Activated T-helper 1 cell treated with anti-CD3 and anti-CD28 coated beads, Interleukin-2, amount 50 U/mL, for 16 hours (primary cell): ENCODE measurements around the gene INSL3.
"Not testable (repeated sequence)": the region's sequence is repeated elsewhere in the genome, so short reads cannot be mapped to it uniquely, and the experiment has no call there.

Experiments
- DNase-seq, 2 donors: peaks; one replicate each; pipeline ENCODE4 v3.0.0-alpha.2; 2020; ENCODE audit warnings: low read depth in 1 of 2, low spot score in 1 of 2

INSL3 gene

DNA sequence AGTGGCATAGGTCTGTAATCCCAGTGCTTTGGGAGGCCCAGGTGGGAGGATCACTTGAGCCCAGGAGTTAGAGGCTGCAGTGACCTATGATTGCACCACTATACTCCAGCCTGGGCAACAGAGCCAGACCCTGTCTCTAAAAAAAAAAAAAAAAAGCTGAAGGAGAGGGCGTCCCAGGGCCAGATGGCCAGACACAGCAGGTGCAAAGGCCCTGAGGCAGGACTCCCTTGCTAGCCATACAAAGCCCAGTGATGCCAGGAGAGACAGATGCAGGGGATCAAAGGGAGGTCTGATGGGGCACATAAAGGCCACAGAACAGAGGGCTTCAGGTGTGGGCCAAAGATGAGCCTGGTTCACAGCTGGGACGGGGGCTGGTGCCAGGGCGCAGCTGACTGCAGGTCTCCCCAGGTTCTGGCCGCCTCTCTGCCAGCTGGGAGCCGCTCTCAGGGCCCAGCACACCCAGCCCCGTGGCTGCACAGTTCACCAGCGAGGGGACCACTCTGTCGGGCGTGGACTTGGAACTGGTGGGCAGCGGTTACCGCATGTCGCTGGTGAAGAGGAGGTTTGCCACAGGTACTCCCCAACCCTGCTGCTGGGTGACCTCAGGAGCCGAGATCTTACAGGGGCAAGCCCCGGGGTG lies 33.9 kb downstream of the INSL3 start:
- no peak for DNase-seq

DNA sequence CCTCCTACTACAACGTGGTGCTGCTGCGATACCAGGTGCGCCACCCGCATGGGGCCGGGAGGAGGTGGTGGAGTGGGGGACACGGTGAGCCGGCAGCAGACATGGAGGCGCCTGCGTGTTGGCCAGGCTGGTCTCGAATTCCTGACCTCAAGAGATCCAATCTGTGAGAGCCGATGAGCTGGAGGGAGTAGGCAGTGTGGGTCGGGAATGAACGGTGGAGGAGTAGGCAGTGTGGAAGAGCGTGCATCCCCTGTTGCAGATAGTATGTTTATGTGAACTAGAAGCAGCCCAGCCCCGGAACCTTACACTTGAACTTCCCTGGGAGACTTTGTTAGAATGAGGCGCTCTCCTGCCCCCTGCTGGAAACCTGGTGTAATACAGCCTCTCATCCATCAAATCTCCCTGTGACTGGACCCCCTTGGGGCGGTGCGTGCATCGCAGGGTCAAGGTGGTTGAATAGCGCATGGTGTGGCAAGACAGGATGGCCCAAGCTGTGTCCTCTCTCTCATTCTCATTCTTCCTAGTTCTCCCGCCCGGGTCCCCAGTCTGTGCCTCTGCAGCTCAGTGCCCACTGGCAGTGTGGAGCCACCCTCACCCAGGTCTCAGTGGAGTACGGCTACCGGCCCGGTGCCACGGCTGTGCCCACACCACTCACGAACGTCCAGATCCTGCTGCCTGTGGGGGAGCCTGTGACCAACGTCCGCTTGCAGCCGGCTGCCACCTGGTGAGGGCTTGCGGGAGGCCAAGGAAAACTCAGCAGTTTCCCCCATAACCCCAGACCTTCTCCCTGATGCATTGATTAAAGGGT lies 36.9 kb downstream of the INSL3 start:
- DNase-seq = peak; percentile 52 to 55

DNA sequence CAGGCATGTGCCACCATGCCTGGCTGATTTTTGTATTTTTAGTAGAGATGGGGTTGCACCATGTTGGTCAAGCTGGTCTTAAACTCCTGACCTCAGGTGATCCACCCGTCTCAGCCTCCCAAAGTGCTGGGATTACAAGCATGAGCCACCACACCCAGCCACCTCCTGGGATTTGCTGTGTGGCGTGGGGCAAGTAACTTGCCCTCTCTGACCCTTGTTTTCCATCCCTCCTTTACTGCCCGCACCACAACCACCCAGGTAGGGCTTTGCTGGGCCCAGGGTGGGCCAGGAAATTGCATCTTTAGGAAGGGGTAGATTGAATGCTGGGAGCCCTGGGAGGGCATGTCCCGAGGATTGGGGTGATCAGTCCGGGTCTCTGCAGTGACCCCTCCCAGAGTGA lies 37.6 kb downstream of the INSL3 start:
- not testable (repeated sequence) for DNase-seq

DNA sequence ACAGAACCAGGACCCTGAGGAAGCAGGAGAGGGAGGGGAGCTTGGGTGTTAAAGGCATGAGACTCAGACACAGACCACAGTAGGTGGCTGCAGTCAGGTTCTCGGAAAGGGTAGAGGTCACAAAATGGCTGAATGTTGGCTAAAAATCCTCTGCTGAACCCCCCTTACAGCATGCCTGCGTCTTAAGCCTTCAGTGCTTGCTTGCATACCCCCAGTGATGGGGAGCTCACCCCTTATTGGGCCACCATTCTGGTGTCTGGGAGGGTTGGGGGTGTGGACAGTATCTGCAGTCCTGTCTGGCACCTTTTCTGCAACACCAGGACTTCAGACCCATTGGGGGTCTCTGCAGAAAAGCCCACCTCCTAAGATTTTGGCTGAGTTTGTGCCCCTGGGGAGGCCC lies 40.5 kb downstream of the INSL3 start:
- no peak for DNase-seq

DNA sequence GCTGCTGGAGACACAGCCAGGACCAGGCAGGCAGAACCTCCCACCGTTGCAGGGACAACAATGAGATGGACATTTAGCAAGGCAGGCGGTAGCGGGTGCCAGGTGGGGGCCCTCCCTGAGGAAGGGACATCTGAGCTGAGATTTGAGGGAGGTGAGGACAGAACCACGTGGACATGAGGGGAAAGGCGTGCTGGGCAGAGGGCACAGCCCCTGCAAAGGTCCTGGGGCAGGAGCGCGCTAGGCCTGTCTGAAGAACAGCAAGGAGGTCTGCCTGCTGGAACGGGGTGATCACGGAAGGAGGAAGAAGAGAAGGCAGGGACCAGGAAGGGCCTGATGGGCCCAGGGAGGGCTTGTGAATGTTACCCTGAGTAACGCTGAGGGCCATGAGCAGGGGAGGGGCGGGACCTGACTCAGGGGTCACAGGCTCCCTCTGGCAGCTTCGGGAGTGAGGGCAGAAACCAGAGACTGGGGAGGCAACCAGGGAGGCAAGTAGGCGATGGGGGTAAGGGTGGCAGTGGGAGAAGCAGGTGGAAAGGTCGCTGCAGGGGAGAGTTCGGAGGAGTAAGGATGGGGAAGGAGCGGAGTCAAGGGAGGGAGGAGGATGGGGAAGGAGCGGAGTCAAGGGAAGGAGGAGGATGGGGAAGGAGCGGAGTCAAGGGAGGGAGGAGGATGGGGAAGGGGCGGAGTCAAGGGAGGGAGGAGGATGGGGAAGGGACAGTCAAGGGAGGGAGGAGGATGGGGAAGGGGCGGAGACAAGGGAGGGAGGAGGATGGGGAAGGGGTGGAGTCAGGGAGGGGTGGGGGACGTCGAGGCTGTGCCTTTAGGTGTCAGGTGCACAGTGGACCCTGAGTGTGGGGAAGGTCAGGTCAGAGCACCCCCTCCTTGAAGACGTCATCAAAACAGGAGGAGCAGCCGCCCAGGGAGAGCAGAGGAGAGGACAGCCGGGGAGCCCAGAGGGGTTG lies 42.1 kb downstream of the INSL3 start:
- DNase-seq = no peak

DNA sequence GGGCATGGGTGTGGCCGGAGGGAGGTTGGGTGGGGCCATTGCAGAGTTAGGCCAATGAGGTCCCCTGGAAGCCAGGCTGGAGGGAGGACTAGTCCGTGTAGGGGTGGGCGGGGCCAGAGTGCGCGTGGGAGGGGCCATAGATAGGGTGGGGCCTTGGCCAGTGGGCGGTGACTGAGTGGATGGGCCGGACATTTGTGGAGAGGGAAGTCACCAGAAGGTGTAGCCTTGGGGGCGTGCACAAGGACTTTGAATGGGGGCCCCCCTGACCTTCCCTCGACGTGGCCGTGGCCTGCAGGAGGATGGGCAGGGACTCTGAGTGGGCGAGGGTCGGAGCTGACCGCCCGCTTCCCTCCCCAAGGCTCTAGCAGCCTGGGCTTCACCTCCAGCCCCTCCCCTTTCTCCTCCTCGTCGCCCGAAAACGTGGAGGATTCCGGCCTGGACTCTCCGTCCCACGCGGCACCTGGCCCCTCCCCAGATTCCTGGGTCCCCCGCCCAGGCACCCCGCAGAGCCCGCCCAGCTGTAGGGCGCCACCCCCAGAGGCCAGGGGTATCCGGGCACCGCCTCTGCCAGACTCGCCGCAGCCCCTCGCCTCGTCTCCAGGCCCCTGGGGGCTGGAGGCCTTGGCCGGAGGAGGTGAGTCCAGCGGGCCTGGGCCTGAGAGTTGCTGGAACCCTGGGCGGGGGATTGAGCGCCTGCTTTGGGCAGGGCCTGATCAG lies 42.9 kb downstream of the INSL3 start:
- no peak for DNase-seq

DNA sequence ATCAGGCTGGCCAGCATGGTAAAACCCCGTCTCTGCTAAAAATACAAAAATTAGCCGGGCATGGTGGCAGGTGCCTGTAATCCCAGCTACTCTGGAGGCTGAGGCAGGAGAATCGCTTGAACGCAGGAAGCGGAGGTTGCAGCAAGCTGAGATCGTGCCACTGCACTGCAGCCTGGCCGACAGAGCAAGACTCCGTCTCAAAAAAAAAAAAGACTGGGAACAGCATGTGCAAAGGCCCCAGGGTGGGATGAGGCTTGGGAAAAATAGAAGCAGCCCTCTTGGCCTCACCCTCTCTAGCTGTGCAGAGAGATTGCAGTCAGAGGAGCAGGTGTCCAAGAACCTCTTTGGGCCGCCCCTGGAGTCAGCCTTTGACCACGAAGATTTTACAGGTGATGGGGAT lies 43.5 kb downstream of the INSL3 start:
- DNase-seq = not testable (repeated sequence)

DNA sequence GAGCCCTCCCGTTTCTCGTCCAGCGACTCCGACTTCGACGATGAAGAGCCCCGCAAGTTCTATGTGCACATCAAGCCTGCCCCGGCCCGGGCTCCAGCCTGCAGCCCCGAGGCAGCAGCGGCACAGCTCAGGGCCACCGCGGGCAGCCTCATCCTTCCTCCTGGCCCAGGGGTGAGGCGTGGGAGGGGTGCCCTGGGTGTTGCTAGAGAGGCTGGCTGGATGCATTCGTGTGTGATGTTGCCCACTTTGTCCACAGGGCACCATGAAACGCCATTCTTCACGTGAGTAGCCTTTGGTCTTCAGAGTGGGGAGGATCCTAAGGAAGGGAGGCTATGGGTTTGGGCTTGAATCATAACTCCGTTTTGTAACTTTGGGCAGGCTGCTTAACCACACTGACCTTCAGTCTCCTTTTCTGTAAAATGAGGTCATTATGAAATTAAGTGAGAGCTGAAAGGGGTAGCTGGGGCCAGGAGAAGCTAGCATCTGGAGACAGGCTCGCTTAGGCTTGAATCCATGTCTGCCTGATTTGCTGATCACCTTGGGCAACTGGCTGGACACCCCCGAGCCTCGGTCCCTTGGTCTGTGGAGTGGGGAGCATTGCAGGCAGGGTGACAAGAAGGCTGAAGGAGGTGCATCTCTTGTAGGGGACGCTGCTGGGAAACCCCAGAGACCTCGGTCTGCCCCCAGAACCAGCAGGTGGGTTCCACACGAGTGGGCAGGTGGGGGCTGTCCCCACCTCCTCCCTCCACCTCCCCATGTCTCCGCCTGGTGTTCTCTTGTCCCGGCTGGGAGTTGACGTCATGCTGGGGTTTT lies 45.1 kb downstream of the INSL3 start:
- DNase-seq = no peak

DNA sequence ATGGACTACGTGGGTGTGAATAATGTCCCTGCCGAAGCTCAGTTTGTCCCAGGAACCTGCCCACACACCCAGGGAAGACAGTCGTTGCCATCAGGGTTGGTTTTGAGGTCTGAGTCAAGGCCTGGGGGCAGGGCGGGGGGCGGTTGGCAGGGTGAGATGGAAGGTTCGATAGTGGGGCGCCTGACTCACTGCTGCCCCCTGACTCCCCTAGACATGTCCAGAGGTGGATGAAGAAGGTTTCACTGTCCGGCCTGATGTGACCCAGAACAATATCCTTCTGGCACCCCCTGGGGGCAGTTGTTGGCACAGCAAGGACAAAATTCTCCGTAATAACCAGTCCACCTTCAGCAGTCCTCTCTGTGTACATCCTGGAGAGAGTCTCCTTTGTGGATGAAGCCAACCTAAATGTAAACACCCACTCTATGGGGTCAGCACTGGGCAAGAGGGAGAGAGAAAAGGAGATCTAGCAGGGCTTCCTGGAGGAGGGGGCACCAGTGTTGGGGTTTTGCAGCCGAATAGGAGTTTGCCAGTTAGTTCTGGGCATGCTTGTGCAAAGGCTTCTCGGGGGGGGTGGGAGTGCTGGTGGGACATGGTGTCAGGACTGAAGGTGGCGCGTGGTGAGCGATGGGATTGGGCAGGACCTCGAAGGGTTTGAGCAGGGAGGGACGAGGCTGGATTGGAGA lies 45.9 kb downstream of the INSL3 start:
- no peak for DNase-seq

DNA sequence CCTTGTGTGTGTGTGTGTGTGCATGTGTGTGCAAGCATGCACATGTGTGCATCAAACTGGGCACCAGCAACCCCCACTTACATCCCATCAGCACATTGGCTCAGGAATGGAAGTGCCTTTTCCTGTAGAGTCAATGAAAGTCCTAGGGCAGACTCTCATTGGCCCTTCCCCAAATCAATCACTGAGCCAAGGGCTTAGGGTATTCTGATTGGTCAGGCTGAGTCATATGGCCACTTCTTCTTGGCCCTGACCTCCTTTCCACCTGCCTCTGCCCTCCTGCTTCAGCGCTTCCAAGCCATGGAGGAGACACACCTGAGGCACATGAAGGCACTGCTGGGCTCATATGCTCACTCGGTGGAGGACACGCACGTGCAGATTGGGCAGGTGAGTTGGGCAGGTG lies 49.1 kb downstream of the INSL3 start:
- no peak for DNase-seq

DNA sequence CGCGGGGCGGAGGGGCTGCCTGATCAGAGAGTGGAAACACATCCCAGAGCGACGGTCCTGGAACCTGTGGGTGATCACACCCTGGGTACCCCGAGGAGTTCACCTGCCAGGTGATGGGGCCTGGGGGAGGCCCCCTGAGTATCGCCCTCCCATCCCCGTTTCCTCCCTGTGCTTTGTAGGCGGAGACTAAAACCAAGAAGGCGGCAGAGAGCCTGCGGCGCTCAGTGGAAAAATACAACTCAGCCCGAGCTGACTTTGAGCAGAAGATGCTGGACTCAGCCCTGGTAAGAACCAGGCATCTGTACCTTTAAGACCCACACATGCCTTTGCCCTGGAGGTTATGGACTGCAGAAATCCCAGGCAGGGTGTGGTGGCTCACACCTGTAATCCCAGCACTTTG lies 50.7 kb downstream of the INSL3 start:
- DNase-seq = no peak

DNA sequence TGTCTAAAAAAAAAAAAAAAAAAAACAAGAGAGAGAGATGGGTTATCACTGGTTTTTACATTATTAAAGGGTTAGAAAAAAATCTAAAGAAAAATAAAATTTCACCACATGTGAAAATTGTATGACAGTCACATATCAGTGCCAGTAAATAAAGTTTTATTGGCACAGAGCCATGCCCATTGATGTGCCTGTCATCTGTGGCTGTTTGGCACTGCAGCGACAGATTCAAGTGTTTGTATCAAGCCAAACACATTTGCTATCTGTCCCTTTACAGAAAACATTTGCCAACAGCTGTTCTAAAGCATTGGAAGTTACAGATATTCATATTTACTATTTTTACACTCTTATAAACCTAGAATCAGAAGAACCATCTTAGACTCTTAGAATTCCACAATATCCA lies 53.8 kb downstream of the INSL3 start:
- DNase-seq = no peak

DNA sequence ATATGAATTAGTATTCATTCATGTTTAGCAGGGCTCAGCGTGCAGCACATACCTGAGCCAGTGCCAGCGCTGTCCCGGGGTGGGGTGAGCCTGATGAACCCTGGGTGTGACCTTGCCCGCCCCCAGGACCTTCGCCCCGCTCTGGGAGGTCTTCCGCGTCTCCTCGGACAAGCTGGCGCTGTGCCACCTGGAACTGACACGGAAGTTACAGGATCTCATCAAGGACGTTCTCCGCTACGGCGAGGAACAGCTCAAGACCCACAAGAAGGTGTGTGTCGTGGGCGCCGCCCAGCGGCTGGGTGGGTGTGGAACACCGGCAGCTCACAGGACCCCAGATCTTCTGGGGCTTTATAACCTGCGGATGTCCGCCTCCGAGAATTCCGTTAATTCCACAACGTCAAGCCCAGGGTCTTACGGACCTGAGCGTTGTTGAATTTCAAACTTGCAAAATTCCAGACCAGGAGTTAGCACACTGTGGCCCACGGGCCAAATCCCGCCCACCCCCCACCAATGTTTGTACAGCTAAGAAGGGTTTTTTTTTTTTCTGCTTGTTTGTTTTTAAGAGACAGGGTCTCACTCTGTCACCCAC lies 54.7 kb downstream of the INSL3 start:
- no peak for DNase-seq
